Osteoblast (primary cell): ENCODE results near the gene ASCC1. TPM values are rescaled to one million over a fixed set of nuclear protein-coding genes. Genes with fewer than 3 reads are reported as not detected.
A peak's percentile ranks its signal among the peaks of the same experiment; 100 is the strongest.

Experiments used
- DNase-seq: peaks from one replicate; pipeline ENCODE4 v3.0.0; 2011; ENCODE audit warnings: low spot score, mixed read lengths; ENCODE audit not compliant: insufficient read length; ENCODE audit errors: missing footprints
- H2AFZ ChIP-seq: 2 replicates; pipeline ENCODE4 v1.6.0; 2011; ENCODE audit warnings: mild to moderate bottlenecking, low read length
- H3K27ac ChIP-seq: 2 replicates; pipeline ENCODE4 v1.5.1; 2011; ENCODE audit warnings: mild to moderate bottlenecking, low read depth, low read length, moderate library complexity
- H3K27me3 ChIP-seq: 2 replicates; pipeline ENCODE4 v1.6.0; 2012; ENCODE audit warnings: mild to moderate bottlenecking, control low read depth, inconsistent platforms, low read length, moderate library complexity; ENCODE audit not compliant: insufficient read depth
- H3K36me3 ChIP-seq: 2 replicates; pipeline ENCODE4 v1.5.1; 2011; ENCODE audit warnings: mild to moderate bottlenecking, low read length, control low read depth, moderate library complexity; ENCODE audit not compliant: insufficient read depth
- H3K4me1 ChIP-seq: 2 replicates; pipeline ENCODE4 v1.5.1; 2011; ENCODE audit warnings: mild to moderate bottlenecking, low read length, control low read depth, moderate library complexity; ENCODE audit not compliant: insufficient read depth
- H3K4me2 ChIP-seq: 2 replicates; pipeline ENCODE4 v1.6.0; 2011; ENCODE audit warnings: mild to moderate bottlenecking, low read length; ENCODE audit not compliant: insufficient read depth
- H3K4me3 ChIP-seq: fragments of 200-600 bp; sonication (generic); 3 replicates; pipeline ENCODE4 v1.5.1; 2012; ENCODE audit warnings: mild to moderate bottlenecking, low read length, inconsistent platforms; ENCODE audit not compliant: insufficient read depth
- H3K79me2 ChIP-seq: 2 replicates; pipeline ENCODE4 v1.6.0; 2012; ENCODE audit warnings: mild to moderate bottlenecking, low read length, control low read depth, inconsistent platforms; ENCODE audit not compliant: insufficient read depth
- H3K9me3 ChIP-seq: 2 replicates; pipeline ENCODE4 v1.5.1; 2011; ENCODE audit warnings: low read depth, low read length, control low read depth
- H4K20me1 ChIP-seq: 2 replicates; pipeline ENCODE4 v1.6.0; 2012; ENCODE audit warnings: mild to moderate bottlenecking, low read length, control low read depth; ENCODE audit not compliant: insufficient read depth
- total RNA-seq: library from RNA; depleted of rRNA; stranded (reverse); fragments of >200 nt; gene quantifications from 2 replicates; pipeline ENCODE4 v1.2.3, GENCODE V29; 2012
- TF ChIP-seq, protein P1 (sequence below): IDR thresholded peaks from 2 replicates; pipeline ENCODE4 v1.5.1; 2011; ENCODE audit warnings: mild to moderate bottlenecking, low read depth, low read length, moderate library complexity; ENCODE audit errors: extremely low read depth

The ASCC1 gene
- total RNA-seq, 1 donor: 40.2 TPM

DNA sequence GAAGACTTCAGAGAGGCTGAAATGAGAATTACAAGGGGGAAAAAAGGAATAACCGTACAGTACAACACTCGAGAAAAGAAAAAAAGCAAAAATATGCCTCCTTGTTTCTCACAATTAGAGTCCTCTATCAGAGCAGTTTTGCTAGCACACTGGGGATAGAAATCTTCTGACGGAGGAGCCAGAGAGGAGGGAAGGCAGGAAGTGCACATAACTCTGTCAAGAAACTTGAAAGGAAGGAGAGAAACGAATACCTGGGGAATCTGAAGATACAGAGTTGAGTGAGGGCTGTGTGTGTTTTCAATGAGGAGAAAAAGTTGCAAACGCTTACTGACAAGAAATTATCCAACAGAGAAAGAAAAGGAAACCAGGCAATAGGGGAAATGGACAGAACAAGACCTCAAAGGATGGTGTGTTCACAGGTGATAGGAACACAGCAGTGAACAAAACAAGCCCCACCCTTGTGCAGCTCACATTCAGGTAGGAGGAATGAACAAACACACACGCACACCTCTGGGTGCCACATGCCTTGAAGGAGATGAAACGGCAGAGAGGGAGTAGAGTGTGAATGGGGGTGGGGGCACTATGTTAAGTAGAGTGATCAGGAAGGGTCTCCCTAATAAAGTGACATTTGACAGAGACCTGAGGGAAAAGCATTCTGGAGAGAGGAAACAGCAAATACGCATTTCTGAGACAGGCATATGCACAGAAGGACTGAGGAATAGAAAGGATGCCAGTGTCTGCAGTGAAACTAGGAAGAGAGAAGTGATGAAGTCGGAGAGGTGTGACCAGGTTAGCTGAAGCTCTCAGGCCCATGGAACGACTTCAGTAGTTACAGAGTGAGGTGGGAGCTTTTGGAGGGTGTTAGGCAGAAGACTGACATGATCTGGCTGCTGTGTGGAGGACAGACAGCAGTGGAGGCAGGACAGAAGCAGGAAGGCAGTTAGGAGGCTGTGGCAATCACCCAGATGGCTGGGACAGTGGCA is 81.0 kb downstream of the ASCC1 start:
- Histone ChIP-seq H3K36me3 (no peaks in the 10 kb centered on the region), H3K9me3 (no peaks in the 10 kb centered on the region), H3K27ac (no peak overlapping the region), H3K4me2 (no peak overlapping the region), H4K20me1 (peaks cover 2% of the 10 kb centered on the region), H3K79me2 (no peaks in the 10 kb centered on the region), H3K27me3 (no peaks in the 10 kb centered on the region), H3K4me1 (peaks cover 8% of the 10 kb centered on the region), H2AFZ (no peak overlapping the region), H3K4me3 (no peak overlapping the region)
- TF ChIP-seq, protein P1, sequence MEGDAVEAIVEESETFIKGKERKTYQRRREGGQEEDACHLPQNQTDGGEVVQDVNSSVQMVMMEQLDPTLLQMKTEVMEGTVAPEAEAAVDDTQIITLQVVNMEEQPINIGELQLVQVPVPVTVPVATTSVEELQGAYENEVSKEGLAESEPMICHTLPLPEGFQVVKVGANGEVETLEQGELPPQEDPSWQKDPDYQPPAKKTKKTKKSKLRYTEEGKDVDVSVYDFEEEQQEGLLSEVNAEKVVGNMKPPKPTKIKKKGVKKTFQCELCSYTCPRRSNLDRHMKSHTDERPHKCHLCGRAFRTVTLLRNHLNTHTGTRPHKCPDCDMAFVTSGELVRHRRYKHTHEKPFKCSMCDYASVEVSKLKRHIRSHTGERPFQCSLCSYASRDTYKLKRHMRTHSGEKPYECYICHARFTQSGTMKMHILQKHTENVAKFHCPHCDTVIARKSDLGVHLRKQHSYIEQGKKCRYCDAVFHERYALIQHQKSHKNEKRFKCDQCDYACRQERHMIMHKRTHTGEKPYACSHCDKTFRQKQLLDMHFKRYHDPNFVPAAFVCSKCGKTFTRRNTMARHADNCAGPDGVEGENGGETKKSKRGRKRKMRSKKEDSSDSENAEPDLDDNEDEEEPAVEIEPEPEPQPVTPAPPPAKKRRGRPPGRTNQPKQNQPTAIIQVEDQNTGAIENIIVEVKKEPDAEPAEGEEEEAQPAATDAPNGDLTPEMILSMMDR: no peak
- no peak for DNase-seq

DNA sequence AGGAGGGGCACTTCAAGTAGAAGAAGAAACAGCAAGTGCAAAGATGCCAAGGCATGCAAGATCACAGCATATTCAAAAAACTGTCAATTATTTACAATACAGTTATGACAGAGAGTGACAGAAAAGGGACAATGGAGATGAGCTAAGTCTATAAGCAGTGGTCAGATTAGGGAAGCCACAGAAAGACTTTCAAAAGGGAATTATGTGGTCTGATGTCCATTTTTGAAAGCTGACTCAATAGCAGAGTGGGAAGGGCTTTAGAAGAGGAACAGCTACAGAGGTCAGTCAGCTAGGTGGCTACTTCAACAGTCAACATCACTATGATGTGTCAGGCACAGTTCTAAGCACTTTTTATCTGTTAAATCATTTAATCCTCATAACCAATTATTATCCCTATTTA is 82.6 kb downstream of the ASCC1 start:
- no peak overlapping the region for H3K4me2 ChIP-seq
- no peak overlapping the region for H3K4me3 ChIP-seq
- peak; percentile 87 for DNase-seq
- H3K79me2 ChIP-seq: no peaks in the 10 kb centered on the region
- TF ChIP-seq, protein P1: no peak
- peaks cover 8% of the 10 kb centered on the region for H3K4me1 ChIP-seq
- peaks cover 2% of the 10 kb centered on the region for H4K20me1 ChIP-seq
- H3K27me3 ChIP-seq: no peaks in the 10 kb centered on the region
- H2AFZ ChIP-seq: no peak overlapping the region
- H3K27ac ChIP-seq: no peak overlapping the region
- H3K36me3 ChIP-seq: no peaks in the 10 kb centered on the region
- no peaks in the 10 kb centered on the region for H3K9me3 ChIP-seq

DNA sequence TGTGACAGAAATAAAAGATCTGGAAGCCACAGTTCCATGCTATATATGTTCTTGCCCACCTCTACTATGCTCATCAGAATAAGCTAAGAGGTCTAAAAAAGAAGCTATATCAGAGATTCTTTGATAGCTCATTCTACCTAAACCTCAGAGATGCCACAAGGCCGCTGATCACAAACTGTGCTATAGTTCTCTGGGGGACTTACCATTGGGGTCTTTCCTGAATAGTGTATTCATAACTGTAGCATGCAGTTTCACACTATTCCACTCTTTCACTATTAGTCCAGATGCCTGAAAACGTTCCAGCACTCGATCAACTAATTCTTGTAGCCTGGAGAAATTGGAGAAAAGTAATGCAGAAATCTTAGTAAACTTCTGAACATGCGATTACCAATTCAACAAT is 83.2 kb downstream of the ASCC1 start:
- Histone ChIP-seq H3K27me3 (no peaks in the 10 kb centered on the region), H3K4me3 (no peak overlapping the region), H3K9me3 (no peaks in the 10 kb centered on the region), H3K27ac (no peak overlapping the region), H3K36me3 (no peaks in the 10 kb centered on the region), H3K79me2 (no peaks in the 10 kb centered on the region), H3K4me1 (peaks cover 8% of the 10 kb centered on the region), H3K4me2 (no peak overlapping the region), H2AFZ (no peak overlapping the region), H4K20me1 (peaks cover 2% of the 10 kb centered on the region)
- DNase-seq: no peak
- TF ChIP-seq, protein P1: no peak

DNA sequence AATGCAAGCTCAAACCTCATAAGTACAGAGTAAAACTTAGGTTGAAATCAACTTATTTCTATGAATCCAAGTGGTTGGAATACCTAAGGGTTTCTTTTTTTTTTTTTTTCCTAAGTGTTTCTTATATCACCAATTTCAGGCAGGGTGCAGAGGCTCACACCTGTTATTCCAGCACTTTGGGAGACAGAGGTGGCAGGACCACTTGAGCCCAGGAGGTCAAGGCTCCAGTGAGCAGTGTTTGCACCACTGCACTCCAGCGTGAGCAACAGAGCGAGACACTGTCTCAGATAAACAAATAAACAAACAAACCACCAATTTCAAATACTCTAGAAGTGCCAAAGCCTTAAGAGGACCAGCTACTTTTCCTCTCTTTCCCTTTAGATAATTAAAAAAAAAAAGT is 88.5 kb downstream of the ASCC1 start:
- Histone ChIP-seq H3K9me3 (no peaks in the 10 kb centered on the region), H4K20me1 (no peaks in the 10 kb centered on the region), H3K27me3 (no peaks in the 10 kb centered on the region), H3K79me2 (no peaks in the 10 kb centered on the region), H3K27ac (no peak overlapping the region), H3K4me3 (no peak overlapping the region), H3K36me3 (no peaks in the 10 kb centered on the region), H3K4me1 (peaks cover 15% of the 10 kb centered on the region), H2AFZ (no peak overlapping the region), H3K4me2 (no peak overlapping the region)
- TF ChIP-seq, protein P1: no peak
- DNase-seq: no peak
